ENCODE results near the gene RBM4.
"Not testable (repeated sequence)": the region's sequence is repeated elsewhere in the genome, so short reads cannot be mapped to it uniquely, and the experiment has no call there.

The RBM4 gene, protein sequence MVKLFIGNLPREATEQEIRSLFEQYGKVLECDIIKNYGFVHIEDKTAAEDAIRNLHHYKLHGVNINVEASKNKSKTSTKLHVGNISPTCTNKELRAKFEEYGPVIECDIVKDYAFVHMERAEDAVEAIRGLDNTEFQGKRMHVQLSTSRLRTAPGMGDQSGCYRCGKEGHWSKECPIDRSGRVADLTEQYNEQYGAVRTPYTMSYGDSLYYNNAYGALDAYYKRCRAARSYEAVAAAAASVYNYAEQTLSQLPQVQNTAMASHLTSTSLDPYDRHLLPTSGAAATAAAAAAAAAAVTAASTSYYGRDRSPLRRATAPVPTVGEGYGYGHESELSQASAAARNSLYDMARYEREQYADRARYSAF

GRCh38 chr11:66638177-66639065, at the start of gene RBM4:
Gene RBM4, plus strand, starts transcription at chr11:66638703. Its CDS starts 1,009 bp downstream, at chr11:66639712.
- DNase-seq (ENCODE audit: low spot score in 2 of 2), result peak; percentile 99
- Histone ChIP-seq H3K4me1 (peaks cover 34% of the 10 kb centered on the region), H3K27me3 (ENCODE audit: low read depth) (no peaks in the 10 kb centered on the region), H3K9me3 (no peaks in the 10 kb centered on the region), H3K4me3 (peak within 1 kb of the TSS; percentile 89), H3K36me3 (replicated peaks) (peaks cover 64% of the 10 kb centered on the region)
- in situ Hi-C loops (cut with MboI; ENCODE audit: low sequenced_read_pairs), result no loop called here

DNA sequence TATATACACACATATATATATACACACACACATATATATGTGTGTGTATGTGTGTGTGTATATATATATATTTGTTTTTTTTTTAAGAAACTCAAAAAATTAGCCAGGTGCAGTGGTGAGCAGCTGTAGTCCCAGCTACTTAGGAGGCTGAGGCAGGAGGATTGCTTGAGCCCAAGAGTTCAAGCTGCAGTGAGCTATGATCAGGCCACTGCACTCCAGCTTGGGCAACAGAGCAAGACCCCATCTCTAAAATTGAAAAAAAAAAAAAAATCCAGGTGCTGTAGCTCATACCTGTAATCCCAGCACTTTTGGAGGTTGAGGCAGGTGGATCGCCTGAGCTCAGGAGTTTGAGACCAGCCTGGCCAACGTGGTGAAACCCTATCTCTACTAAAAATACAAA, 49.2 kb upstream of the RBM4 start:
- H3K4me3 ChIP-seq; in situ Hi-C loops (cut with MboI; ENCODE audit: low sequenced_read_pairs); H3K9me3 ChIP-seq; DNase-seq (ENCODE audit: low spot score in 2 of 2); H3K36me3 ChIP-seq (replicated peaks); H3K27me3 ChIP-seq (ENCODE audit: low read depth): not testable (repeated sequence)
- H3K4me1 ChIP-seq, result peaks cover 12% of the 10 kb centered on the region

DNA sequence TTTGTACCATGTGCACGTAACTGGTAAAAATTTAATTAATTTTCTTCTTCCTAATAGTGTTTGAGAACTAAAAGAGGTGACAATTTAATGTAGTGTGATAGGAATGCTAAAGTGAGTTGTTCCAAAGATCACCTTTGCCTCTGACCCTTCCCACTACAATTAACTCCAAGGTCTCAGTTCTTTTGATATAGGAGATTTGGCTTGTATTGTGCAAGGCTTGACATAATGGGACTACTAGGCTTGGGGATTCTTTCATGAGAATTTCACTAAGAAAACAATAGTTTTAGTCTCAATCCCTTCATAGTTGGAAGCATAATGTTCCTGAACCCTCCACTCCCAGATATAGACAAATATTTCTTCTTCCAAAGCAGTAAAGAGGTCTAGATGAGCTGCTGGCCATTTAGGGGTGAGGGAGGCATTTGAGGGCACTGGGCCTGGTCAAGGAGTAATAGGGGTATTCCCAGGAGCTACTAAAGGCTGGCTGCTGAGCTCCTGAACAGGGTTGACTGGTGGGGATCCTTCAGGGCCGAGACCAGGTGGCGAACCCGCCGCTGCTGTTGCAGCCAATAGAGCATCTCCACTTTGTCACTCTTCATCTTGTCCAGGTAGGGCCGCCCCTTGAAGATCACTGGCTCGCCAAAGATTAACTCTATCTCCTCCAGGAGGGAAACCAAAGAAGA, 48.4 kb upstream of the RBM4 start:
- no peaks in the 10 kb centered on the region for H3K9me3 ChIP-seq
- H3K27me3 ChIP-seq (ENCODE audit: low read depth), result no peaks in the 10 kb centered on the region
- no peak overlapping the region for H3K4me3 ChIP-seq
- H3K36me3 ChIP-seq (replicated peaks), result no peaks in the 10 kb centered on the region
- DNase-seq (ENCODE audit: low spot score in 2 of 2), result no peak
- in situ Hi-C loops (cut with MboI; ENCODE audit: low sequenced_read_pairs), result no loop called here
- H3K4me1 ChIP-seq, result peaks cover 16% of the 10 kb centered on the region

- peaks cover 17% of the 10 kb centered on the region for H3K4me1 ChIP-seq
- H3K36me3 ChIP-seq (replicated peaks), result no peaks in the 10 kb centered on the region
- in situ Hi-C loops (cut with MboI; ENCODE audit: low sequenced_read_pairs), result no loop called here
- H3K9me3 ChIP-seq, result no peaks in the 10 kb centered on the region
- no peak overlapping the region for H3K4me3 ChIP-seq
- DNase-seq (ENCODE audit: low spot score in 2 of 2), result no peak
- no peaks in the 10 kb centered on the region for H3K27me3 ChIP-seq (ENCODE audit: low read depth)
These were observed 47.3 kb upstream of the RBM4 start for GRCh38 chr11:66591175-66591574.

- Histone ChIP-seq H3K4me1 (peaks cover 17% of the 10 kb centered on the region), H3K27me3 (ENCODE audit: low read depth) (no peaks in the 10 kb centered on the region), H3K4me3 (peak within 1 kb of the TSS; percentile 60), H3K36me3 (replicated peaks) (no peaks in the 10 kb centered on the region), H3K9me3 (no peaks in the 10 kb centered on the region)
- in situ Hi-C loops (cut with MboI; ENCODE audit: low sequenced_read_pairs), result no loop called here
- peak; percentile 93 to 99 for DNase-seq (ENCODE audit: low spot score in 2 of 2)
These were observed 45.8 kb upstream of the RBM4 start, which contains the start of the genes CCDC87 and CCS for GRCh38 chr11:66592457-66593302. Gene CCDC87, minus strand, starts transcription at chr11:66593063. Its CDS starts 48 bp downstream, at chr11:66593015. Gene CCS, plus strand, starts transcription at chr11:66593185. Its CDS starts 77 bp downstream, at chr11:66593262.

- Histone ChIP-seq H3K9me3 (no peaks in the 10 kb centered on the region), H3K27me3 (ENCODE audit: low read depth) (no peaks in the 10 kb centered on the region), H3K4me3 (peak overlapping the region; percentile 60), H3K36me3 (replicated peaks) (no peaks in the 10 kb centered on the region), H3K4me1 (peaks cover 17% of the 10 kb centered on the region)
- DNase-seq (ENCODE audit: low spot score in 2 of 2), result no peak
- in situ Hi-C loops (cut with MboI; ENCODE audit: low sequenced_read_pairs), result no loop called here
These were observed 45.2 kb upstream of the RBM4 start for GRCh38 chr11:66593303-66593635.

- DNase-seq (ENCODE audit: low spot score in 2 of 2), result no peak
- H3K4me3 ChIP-seq, result peak overlapping the region; percentile 60
- H3K36me3 ChIP-seq (replicated peaks), result no peaks in the 10 kb centered on the region
- peaks cover 17% of the 10 kb centered on the region for H3K4me1 ChIP-seq
- in situ Hi-C loops (cut with MboI; ENCODE audit: low sequenced_read_pairs), result no loop called here
- H3K9me3 ChIP-seq, result no peaks in the 10 kb centered on the region
- H3K27me3 ChIP-seq (ENCODE audit: low read depth), result no peaks in the 10 kb centered on the region
These were observed 44.9 kb upstream of the RBM4 start for GRCh38 chr11:66593650-66594049.

DNA sequence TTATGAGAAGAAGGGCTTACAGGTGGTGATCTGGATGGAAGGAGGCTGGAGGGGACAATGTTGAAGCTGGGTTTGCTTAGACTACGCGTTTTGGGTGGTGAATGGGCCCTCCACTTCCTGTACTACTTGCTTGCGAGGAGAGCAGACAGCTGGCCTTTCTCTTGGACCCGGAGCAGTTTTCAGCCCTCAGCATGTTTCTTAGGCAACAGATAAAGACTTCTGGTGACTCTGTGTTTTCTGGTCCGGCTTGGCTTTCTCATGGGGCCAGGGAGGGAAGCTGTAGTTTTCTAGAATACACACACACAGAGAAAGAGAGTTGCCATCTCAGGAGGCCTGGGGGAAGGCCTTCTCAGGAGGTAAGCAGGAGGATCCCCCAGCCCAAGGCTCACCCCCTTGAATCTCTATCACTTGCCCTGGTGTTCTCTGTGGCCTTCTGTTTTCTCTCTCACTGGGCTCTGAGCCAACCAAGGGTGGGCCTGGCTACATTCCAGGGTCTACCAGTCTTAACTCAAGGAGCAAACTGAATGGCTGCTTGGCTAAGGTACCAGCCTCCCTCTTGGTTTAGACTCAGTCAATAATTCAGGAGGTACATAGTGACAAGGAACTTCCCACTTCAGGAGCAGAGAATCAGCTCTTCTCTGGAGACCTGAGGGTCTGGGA, 43.1 kb upstream of the RBM4 start:
- H3K4me3 ChIP-seq, result no peak overlapping the region
- H3K36me3 ChIP-seq (replicated peaks), result peaks cover 15% of the 10 kb centered on the region
- no peaks in the 10 kb centered on the region for H3K9me3 ChIP-seq
- in situ Hi-C loops (cut with MboI; ENCODE audit: low sequenced_read_pairs), result no loop called here
- DNase-seq (ENCODE audit: low spot score in 2 of 2), result no peak
- peaks cover 17% of the 10 kb centered on the region for H3K4me1 ChIP-seq
- H3K27me3 ChIP-seq (ENCODE audit: low read depth), result no peaks in the 10 kb centered on the region

DNA sequence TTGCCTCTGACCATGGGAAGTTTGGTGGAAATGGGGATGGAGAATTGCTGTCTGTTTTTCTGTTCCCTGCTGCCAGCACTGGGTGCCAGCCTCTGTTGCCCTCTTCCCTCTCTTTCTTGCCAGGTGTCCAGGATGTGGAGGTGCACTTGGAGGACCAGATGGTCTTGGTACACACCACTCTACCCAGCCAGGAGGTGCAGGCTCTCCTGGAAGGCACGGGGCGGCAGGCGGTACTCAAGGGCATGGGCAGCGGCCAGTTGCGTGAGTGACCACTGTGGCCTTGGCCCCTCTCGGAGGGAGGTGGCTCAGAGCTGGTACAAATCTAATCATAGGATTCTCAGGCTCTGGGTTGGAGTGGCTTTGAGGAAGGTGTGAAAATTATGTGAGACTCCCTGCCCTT, 39.5 kb upstream of the RBM4 start:
- in situ Hi-C loops (cut with MboI; ENCODE audit: low sequenced_read_pairs), result no loop called here
- Histone ChIP-seq H3K4me3 (no peak overlapping the region), H3K4me1 (peaks cover 4% of the 10 kb centered on the region), H3K27me3 (ENCODE audit: low read depth) (no peaks in the 10 kb centered on the region), H3K9me3 (no peaks in the 10 kb centered on the region), H3K36me3 (replicated peaks) (peaks cover 17% of the 10 kb centered on the region)
- DNase-seq (ENCODE audit: low spot score in 2 of 2), result no peak

DNA sequence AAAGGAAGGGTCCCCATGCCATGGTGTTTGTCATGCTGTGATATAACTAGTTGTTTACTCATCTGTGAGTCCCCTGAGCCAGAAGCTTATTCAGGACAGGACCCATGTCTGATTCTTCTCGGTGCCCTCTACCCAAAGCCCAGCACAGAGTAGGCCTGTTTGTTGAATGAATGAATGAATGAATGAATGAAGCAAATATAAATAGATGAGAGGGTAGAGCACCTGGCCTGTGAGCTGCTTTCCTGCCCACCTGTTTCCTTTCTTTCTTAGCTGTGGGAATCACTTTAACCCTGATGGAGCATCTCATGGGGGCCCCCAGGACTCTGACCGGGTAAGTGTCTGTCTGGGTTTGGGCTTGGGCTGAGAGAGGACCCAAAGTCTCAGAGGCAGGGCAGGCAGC, 38.3 kb upstream of the RBM4 start:
- no peak for DNase-seq (ENCODE audit: low spot score in 2 of 2)
- Histone ChIP-seq H3K4me3 (no peak overlapping the region), H3K36me3 (replicated peaks) (peaks cover 25% of the 10 kb centered on the region), H3K27me3 (ENCODE audit: low read depth) (no peaks in the 10 kb centered on the region), H3K4me1 (no peaks in the 10 kb centered on the region; the same call in none of the 2 replicates), H3K9me3 (no peaks in the 10 kb centered on the region)
- in situ Hi-C loops (cut with MboI; ENCODE audit: low sequenced_read_pairs), result no loop called here

DNA sequence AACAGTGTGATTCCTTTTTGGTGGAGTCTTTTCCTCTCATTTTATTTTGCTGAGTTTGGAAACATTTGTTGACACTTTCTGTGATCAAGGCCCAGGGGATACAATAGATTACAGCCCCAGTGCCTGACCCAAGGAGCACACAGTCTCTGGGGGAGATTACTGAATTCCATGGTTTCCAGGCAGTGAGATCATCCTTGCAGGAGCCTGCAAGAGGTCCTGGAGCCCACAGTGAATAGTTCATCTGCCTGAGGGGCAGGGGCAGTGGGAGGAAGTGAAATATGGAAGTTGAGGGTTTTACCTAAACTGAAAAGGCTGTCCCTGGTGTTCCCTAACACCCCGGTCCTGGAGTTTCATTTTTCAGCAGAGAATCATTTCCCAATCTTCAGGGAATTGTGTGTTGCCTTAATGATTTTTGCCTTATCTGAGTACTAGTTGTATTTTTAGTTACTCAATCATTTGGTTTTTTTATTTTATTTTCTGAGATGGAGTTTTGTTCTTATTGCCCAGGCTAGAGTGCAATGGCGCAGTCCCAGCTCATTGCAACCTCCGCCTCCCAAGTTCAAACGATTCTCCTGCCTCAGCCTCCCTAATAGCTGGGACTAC, 37.8 kb upstream of the RBM4 start:
- DNase-seq (ENCODE audit: low spot score in 2 of 2), result no peak
- Histone ChIP-seq H3K36me3 (replicated peaks) (peaks cover 30% of the 10 kb centered on the region), H3K9me3 (no peaks in the 10 kb centered on the region), H3K4me3 (no peak overlapping the region), H3K4me1 (no peaks in the 10 kb centered on the region), H3K27me3 (ENCODE audit: low read depth) (no peaks in the 10 kb centered on the region)
- in situ Hi-C loops (cut with MboI; ENCODE audit: low sequenced_read_pairs), result no loop called here

DNA sequence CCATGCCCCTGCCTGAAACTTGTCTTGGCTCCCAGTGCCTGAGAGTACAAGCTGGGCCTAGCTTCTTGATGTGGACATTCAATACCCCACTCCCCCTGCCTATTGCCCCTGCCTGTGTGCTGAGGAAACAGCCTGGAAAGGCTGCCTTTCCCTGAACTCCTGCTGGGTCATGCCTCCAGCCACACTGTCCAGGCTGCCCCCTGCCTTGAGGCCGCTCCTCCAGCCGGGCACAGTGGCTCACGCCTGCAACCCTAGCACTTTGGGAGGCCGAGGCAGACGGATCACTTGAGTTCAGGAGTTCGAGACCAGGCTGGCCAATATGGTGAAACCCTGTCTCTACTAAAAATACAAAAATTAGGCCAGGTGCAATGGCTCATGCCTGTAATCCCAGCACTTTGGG, 35.4 kb upstream of the RBM4 start:
- no peaks in the 10 kb centered on the region for H3K9me3 ChIP-seq
- in situ Hi-C loops (cut with MboI; ENCODE audit: low sequenced_read_pairs), result no loop called here
- no peak overlapping the region for H3K4me3 ChIP-seq
- no peak for DNase-seq (ENCODE audit: low spot score in 2 of 2)
- no peaks in the 10 kb centered on the region for H3K27me3 ChIP-seq (ENCODE audit: low read depth)
- H3K36me3 ChIP-seq (replicated peaks), result peaks cover 35% of the 10 kb centered on the region
- H3K4me1 ChIP-seq, result no peaks in the 10 kb centered on the region
